GM12878 (cell line): ENCODE measurements around the gene GUCY1B1. TPM values are rescaled to one million over a fixed set of nuclear protein-coding genes. Genes with fewer than 3 reads are reported as not detected.

Experiments
- ATAC-seq: fragments of 200-7000 bp; cut with Tn5 transposase; 3 replicates; pipeline ENCODE4 v1.9.1; 2020; ENCODE audit warnings: mild to moderate bottlenecking, moderate library complexity
- BruUV-seq: library from RNA; stranded (reverse); fragments of 400-500 nt; replicated peaks from 2 replicates; lab custom pipeline; 2021; lab: Mats Ljungman, UMichigan
- CTCF ChIA-PET: fragments of 300-600 bp; sonication (Branson Sonifier 250); formaldehyde crosslinking; extraction: SDS; loops from one replicate; lab custom pipeline; 2021; ENCODE audit warnings: inconsistent platforms; lab: Yijun Ruan, JAX
- POLR2A ChIA-PET: fragments of 350-600 bp; formaldehyde crosslinking; extraction: SDS; loops from one replicate; lab custom pipeline; 2021; ENCODE audit warnings: inconsistent platforms; lab: Charles Lee
- RAD21 ChIA-PET: fragments of 300-600 bp; sonication (Branson Sonifier 250); formaldehyde crosslinking; loops from one replicate; lab custom pipeline; 2023; ENCODE audit warnings: antibody characterized with exemption; ENCODE audit not compliant: unreplicated experiment; lab: Charles Lee
- SMC1A ChIA-PET: fragments of 300-600 bp; sonication (Branson Sonifier 250); formaldehyde crosslinking; loops from one replicate; lab custom pipeline; 2023; ENCODE audit not compliant: unreplicated experiment, uncharacterized antibody; lab: Charles Lee
- DNase-seq: peaks from one replicate; pipeline ENCODE4 v3.0.0-alpha.2; 2011; ENCODE audit warnings: low read depth, low spot score
- FAIRE-seq: peaks from 3 replicates; lab custom pipeline; 2011; peaks lifted over from hg19 to GRCh38; lab: Jason Lieb, UNC
- H2AFZ ChIP-seq: 2 replicates; pipeline ENCODE4 v1.6.0; 2011; ENCODE audit warnings: low read depth, low read length, control low read depth; ENCODE audit not compliant: control insufficient read depth
- H3K27ac ChIP-seq: 2 replicates; pipeline ENCODE4 v1.5.1; 2011; ENCODE audit warnings: control low read depth; ENCODE audit not compliant: control insufficient read depth, insufficient read depth
- H3K27me3 ChIP-seq, 2 experiments: replicated peaks in 1 of 2; 2 replicates each; pipeline versions ENCODE4 v1.6.0 to v1.6.1; 2011; ENCODE audit warnings: low read length in 1 of 2; ENCODE audit not compliant: control insufficient read depth in 2 of 2, insufficient read depth in 2 of 2
- H3K36me3 ChIP-seq, 2 experiments: 2 replicates each; pipeline ENCODE4 v1.5.1; 2011; ENCODE audit warnings: low read length in 1 of 2; ENCODE audit not compliant: control insufficient read depth in 2 of 2, insufficient read depth in 2 of 2
- H3K4me1 ChIP-seq: 2 replicates; pipeline ENCODE4 v1.6.1; 2011; ENCODE audit warnings: mild to moderate bottlenecking, low read length, moderate library complexity, mixed read lengths; ENCODE audit not compliant: control insufficient read depth, insufficient read depth
- H3K4me2 ChIP-seq: 2 replicates; pipeline ENCODE4 v1.6.0; 2011; ENCODE audit warnings: control low read depth; ENCODE audit not compliant: control insufficient read depth, insufficient read depth
- H3K4me3 ChIP-seq: fragments of 200-600 bp; sonication (generic); 2 replicates; pipeline ENCODE4 v1.5.1; 2016
- H3K79me2 ChIP-seq: 2 replicates; pipeline ENCODE4 v1.6.0; 2011; ENCODE audit warnings: low read length; ENCODE audit not compliant: control insufficient read depth, insufficient read depth
- H3K9ac ChIP-seq: 2 replicates; pipeline ENCODE4 v1.8.0; 2011; ENCODE audit warnings: low read length, control low read depth, mixed read lengths; ENCODE audit not compliant: control insufficient read depth, insufficient read depth
- H3K9me3 ChIP-seq: replicated peaks from 3 replicates; pipeline ENCODE4 v1.5.1; 2011; ENCODE audit warnings: mild to moderate bottlenecking, low read length; ENCODE audit not compliant: control insufficient read depth, insufficient read depth
- H4K20me1 ChIP-seq: 2 replicates; pipeline ENCODE4 v1.6.0; 2011; ENCODE audit not compliant: control insufficient read depth, insufficient read depth
- DPF2 ChIP-seq: fragments of 450-650 bp; IDR thresholded peaks from 2 replicates; pipeline ENCODE4 v1.6.1; 2017; ENCODE audit warnings: mild to moderate bottlenecking
- IRF5 ChIP-seq: fragments of 450-650 bp; IDR thresholded peaks from 2 replicates; pipeline ENCODE4 v1.6.1; 2017; ENCODE audit warnings: borderline replicate concordance
- LARP7 ChIP-seq: fragments of 450-650 bp; IDR thresholded peaks from 2 replicates; pipeline ENCODE4 v1.6.1; 2017; ENCODE audit warnings: mild to moderate bottlenecking
- MEF2B ChIP-seq: fragments of 450-650 bp; IDR thresholded peaks from 2 replicates; pipeline ENCODE4 v1.6.1; 2018; ENCODE audit warnings: mild to moderate bottlenecking, moderate library complexity; ENCODE audit not compliant: partially characterized antibody, poor library complexity, severe bottlenecking
- RAD21 ChIP-seq: IDR thresholded peaks from 2 replicates; pipeline ENCODE4 v1.6.1; 2011; ENCODE audit warnings: mild to moderate bottlenecking, low read depth, low read length, moderate library complexity; ENCODE audit not compliant: insufficient read depth
- RBBP5 ChIP-seq: fragments of 200-600 bp; sonication (generic); conservative IDR thresholded peaks from 2 replicates; pipeline ENCODE4 v1.6.1; 2016
- SMAD5 ChIP-seq: IDR thresholded peaks from 2 replicates; pipeline ENCODE4 v1.6.1; 2016; ENCODE audit warnings: antibody characterized with exemption, low read depth
- SMARCA5 ChIP-seq: fragments of 450-650 bp; IDR thresholded peaks from 2 replicates; pipeline ENCODE4 v1.6.1; 2017; ENCODE audit warnings: mild to moderate bottlenecking
- SP1 ChIP-seq: IDR thresholded peaks from one replicate; pipeline ENCODE4 v1.6.1; 2011; ENCODE audit warnings: low read depth, low read length
- STAT3 ChIP-seq: IDR thresholded peaks from 2 replicates; pipeline ENCODE4 v1.6.1; 2011; ENCODE audit warnings: low read depth, low read length, improper control_type of control experiment
- TCF7 ChIP-seq: IDR thresholded peaks from 2 replicates; pipeline ENCODE4 v1.6.1; 2014; ENCODE audit warnings: antibody characterized with exemption, borderline replicate concordance
- ZNF217 ChIP-seq: fragments of 450-650 bp; IDR thresholded peaks from 2 replicates; pipeline ENCODE4 v1.6.1; 2017; ENCODE audit warnings: antibody characterized with exemption, mild to moderate bottlenecking
- ZNF384 ChIP-seq: IDR thresholded peaks from 2 replicates; pipeline ENCODE4 v1.6.1; 2012; ENCODE audit warnings: low read depth, mild to moderate bottlenecking, low read length, improper control_type of control experiment, borderline replicate concordance
- WGBS: methylation state at CpG from one replicate; pipeline ENCODE4 v1.1.6; 2016; ENCODE audit warnings: low lambda C conversion rate; ENCODE audit not compliant: insufficient replicate concordance, insufficient coverage; ENCODE audit errors: missing lambda C conversion rate; 5-methylcytosine and 5-hydroxymethylcytosine counted together
- in situ Hi-C: fragments of 300-500 bp; cut with MboI; formaldehyde crosslinking; loops from 9 replicates; pipeline ENCODE4 v1.14.3; 2018; ENCODE audit warnings: mixed read lengths
- intact Hi-C: fragments of 100-400 bp; cut with micrococcal nuclease; formaldehyde crosslinking; loops from one replicate; pipeline ENCODE4 v1.14.2; 2022; ENCODE audit not compliant: unreplicated experiment
- polyA plus RNA-seq, 11 experiments: library from polyadenylated mRNA; depleted of rRNA in 4 of 11; unstranded in 6 of 11; stranded (reverse) in 5 of 11; fragments of >200 nt; fragmentation: Nextera tagmentation in 4 of 11; fragmentation: Illumina TruSeq in 1 of 11; extraction: Ambion mirVana in 4 of 11; extraction: Trizol in 1 of 11; gene quantifications; 1 replicate in 1 of 11; 2 replicates in 10 of 11; pipeline versions ENCODE4 v1.2.1 to v1.2.3, GENCODE V29; 2011 to 2016; ENCODE audit warnings: inconsistent platforms in 2 of 11, missing spikeins in 2 of 11, low read depth in 1 of 11
- total RNA-seq, 4 experiments: library from RNA; depleted of rRNA in 3 of 4; stranded (reverse); fragments of >200 nt in 3 of 4; fragmentation: Illumina TruSeq in 1 of 4; extraction: Trizol in 1 of 4; gene quantifications; 2 replicates each; pipeline versions ENCODE4 v1.2.1 to v1.2.3, GENCODE V29; 2013 to 2021
- TF ChIP-seq, protein P1 (sequence below): fragments of 450-650 bp; formaldehyde crosslinking; IDR thresholded peaks from 2 replicates; pipeline ENCODE4 v1.5.0; 2022; ENCODE audit warnings: mild to moderate bottlenecking, missing genetic modification characterization
- TF ChIP-seq, protein P2 (sequence below): IDR thresholded peaks from 2 replicates; pipeline ENCODE4 v1.6.1; 2012; ENCODE audit warnings: low read length, inconsistent platforms

GUCY1B1 gene
- total and polyA plus RNA-seq, 10 of the 15 experiments (the other 5 are each of a cell fraction or from before 2014, with no cell fraction given) = 0.60 to 38.5 (median 1.4) TPM

DNA sequence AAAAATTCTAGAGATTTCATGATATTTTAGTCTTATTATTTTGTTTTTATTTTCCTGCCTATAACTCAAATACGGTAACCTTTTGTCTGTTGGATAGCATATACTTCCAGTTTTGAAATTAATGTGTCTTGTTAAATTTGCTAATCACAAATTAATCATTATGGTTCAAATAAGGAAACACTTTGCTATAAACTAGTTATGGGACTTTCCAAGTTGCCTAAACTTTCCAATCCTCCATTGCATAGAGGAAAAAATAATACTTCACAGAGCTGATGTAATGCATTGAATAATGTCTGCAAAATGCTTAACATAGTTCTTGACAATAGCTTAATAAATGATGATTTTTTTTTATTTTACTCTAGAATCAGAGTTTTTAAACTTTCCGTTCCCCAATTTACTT is 4.7 kb downstream of the GUCY1B1 start:
- no TSS peak for BruUV-seq

DNA sequence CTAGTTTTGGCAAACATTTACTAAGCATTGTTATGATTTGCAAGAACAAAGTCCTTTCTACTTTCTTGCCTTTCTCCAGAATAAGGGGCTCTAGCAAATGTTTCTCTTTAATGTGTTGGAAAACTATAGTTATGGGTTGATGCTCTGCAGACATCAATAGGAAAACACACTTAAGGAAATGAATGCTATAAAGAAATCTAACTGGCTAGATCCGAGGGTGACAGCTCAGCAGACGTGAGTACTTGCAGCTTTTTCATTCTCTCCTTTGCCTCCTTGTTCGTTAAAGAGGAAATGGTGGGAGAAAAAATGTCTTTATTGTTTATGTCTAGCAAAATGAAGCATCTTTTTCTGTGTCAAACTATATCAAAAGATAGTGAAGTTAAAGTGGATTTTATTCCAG is 6.3 kb downstream of the GUCY1B1 start:
- no TSS peak for BruUV-seq
- ATAC-seq (no peak), FAIRE-seq (no peak), DNase-seq (no peak)
- Histone ChIP-seq H3K27me3 (no peaks in the 10 kb centered on the region), H2AFZ (no peak overlapping the region), H3K9me3 (no peaks in the 10 kb centered on the region), H3K9ac (no peak overlapping the region), H3K79me2 (no peaks in the 10 kb centered on the region), H3K4me2 (no peak overlapping the region), H3K27ac (no peak overlapping the region), H3K4me1 (no peaks in the 10 kb centered on the region), H3K36me3 (no peaks in the 10 kb centered on the region), H4K20me1 (no peaks in the 10 kb centered on the region), H3K4me3 (no peak overlapping the region)
- POLR2A ChIA-PET = interaction anchor here (1.4 to 2.2 kb wide), 2 partner anchors 97 to 105 kb away, joined by 3 to 6 read pairs; no protein-coding TSS in a partner anchor
- in situ Hi-C loops (no loop called here), intact Hi-C loops (no loop called here)
- RAD21 ChIA-PET = interaction anchor here (0.7 to 2.1 kb wide), 9 partner anchors 8 to 233 kb away, joined by 3 to 15 read pairs (median 6); partner anchors contain the start of gene CTSO
- 0% methylated on average over 3 of the region's 3 CpGs for WGBS
- CTCF ChIA-PET = interaction anchor here (1.3 to 1.6 kb wide), 3 partner anchors 8 to 237 kb away, joined by 3 to 9 read pairs (median 4); partner anchors contain the start of gene CTSO
- SMC1A ChIA-PET = interaction anchor here (1.0 to 3.0 kb wide), 13 partner anchors 7 to 236 kb away, joined by 3 to 12 read pairs (median 6); no protein-coding TSS in a partner anchor
- TF ChIP-seq DPF2 (no peak), IRF5 (no peak), SMARCA5 (no peak), SMAD5 (no peak), TCF7 (no peak)
- TF ChIP-seq, protein P1, sequence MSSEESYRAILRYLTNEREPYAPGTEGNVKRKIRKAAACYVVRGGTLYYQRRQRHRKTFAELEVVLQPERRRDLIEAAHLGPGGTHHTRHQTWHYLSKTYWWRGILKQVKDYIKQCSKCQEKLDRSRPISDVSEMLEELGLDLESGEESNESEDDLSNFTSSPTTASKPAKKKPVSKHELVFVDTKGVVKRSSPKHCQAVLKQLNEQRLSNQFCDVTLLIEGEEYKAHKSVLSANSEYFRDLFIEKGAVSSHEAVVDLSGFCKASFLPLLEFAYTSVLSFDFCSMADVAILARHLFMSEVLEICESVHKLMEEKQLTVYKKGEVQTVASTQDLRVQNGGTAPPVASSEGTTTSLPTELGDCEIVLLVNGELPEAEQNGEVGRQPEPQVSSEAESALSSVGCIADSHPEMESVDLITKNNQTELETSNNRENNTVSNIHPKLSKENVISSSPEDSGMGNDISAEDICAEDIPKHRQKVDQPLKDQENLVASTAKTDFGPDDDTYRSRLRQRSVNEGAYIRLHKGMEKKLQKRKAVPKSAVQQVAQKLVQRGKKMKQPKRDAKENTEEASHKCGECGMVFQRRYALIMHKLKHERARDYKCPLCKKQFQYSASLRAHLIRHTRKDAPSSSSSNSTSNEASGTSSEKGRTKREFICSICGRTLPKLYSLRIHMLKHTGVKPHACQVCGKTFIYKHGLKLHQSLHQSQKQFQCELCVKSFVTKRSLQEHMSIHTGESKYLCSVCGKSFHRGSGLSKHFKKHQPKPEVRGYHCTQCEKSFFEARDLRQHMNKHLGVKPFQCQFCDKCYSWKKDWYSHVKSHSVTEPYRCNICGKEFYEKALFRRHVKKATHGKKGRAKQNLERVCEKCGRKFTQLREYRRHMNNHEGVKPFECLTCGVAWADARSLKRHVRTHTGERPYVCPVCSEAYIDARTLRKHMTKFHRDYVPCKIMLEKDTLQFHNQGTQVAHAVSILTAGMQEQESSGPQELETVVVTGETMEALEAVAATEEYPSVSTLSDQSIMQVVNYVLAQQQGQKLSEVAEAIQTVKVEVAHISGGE (CRISPR knock-in tag) = no peak
- TF ChIP-seq, protein P2, sequence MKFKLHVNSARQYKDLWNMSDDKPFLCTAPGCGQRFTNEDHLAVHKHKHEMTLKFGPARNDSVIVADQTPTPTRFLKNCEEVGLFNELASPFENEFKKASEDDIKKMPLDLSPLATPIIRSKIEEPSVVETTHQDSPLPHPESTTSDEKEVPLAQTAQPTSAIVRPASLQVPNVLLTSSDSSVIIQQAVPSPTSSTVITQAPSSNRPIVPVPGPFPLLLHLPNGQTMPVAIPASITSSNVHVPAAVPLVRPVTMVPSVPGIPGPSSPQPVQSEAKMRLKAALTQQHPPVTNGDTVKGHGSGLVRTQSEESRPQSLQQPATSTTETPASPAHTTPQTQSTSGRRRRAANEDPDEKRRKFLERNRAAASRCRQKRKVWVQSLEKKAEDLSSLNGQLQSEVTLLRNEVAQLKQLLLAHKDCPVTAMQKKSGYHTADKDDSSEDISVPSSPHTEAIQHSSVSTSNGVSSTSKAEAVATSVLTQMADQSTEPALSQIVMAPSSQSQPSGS = no peak

More for the DNA sequence above, 4.7 kb downstream of the GUCY1B1 start:
- 21% methylated on average over 2 of the region's 2 CpGs for WGBS
- FAIRE-seq (no peak), ATAC-seq (no peak), DNase-seq (no peak)
- no peak overlapping the region for H3K27ac ChIP-seq
- ChIA-PET RAD21 (interaction anchor here (0.7 to 2.1 kb wide), 13 partner anchors 9 to 190 kb away, joined by 3 to 15 read pairs (median 4); partner anchors contain the start of gene CTSO), SMC1A (interaction anchor here (0.9 to 3.8 kb wide), 18 partner anchors 9 to 235 kb away, joined by 3 to 23 read pairs (median 4); partner anchors contain the start of gene GUCY1A1), CTCF (interaction anchor here (0.9 to 1.6 kb wide), 7 partner anchors 10 to 358 kb away, joined by 3 to 9 read pairs (median 4); partner anchors contain the start of gene CTSO), POLR2A (interaction anchor here (0.6 to 2.2 kb wide), 5 partner anchors 9 to 130 kb away, joined by 3 to 7 read pairs (median 5); no protein-coding TSS in a partner anchor)
- no peak overlapping the region for H3K9ac ChIP-seq
- in situ Hi-C loops = no loop called here
- H3K36me3 ChIP-seq = no peaks in the 10 kb centered on the region
- no peak overlapping the region for H3K4me3 ChIP-seq
- H3K4me1 ChIP-seq = no peaks in the 10 kb centered on the region
- H3K4me2 ChIP-seq = no peak overlapping the region
- no peaks in the 10 kb centered on the region for H3K79me2 ChIP-seq
- H3K9me3 ChIP-seq = no peaks in the 10 kb centered on the region; the same call in 2 of the 3 replicates
- intact Hi-C loops = no loop called here
- H4K20me1 ChIP-seq = no peaks in the 10 kb centered on the region
- H3K27me3 ChIP-seq = peaks cover 0 to 7% of the 10 kb centered on the region in 2 experiments; a peak in 2 of 4 replicates
- TF ChIP-seq LARP7 = no peak
- TF ChIP-seq RAD21 = no peak
- TF ChIP-seq MEF2B = no peak
- TF ChIP-seq SP1 = no peak
- no peak for TF ChIP-seq RBBP5
- TF ChIP-seq STAT3 = no peak
- no peak for TF ChIP-seq ZNF384
- no peak for TF ChIP-seq ZNF217
- TF ChIP-seq, all 136 proteins: peak for 0
- no peak overlapping the region for H2AFZ ChIP-seq
